ENCODE data around the gene APCDD1L.
"Not testable (repeated sequence)": the region's sequence is repeated elsewhere in the genome, so short reads cannot be mapped to it uniquely, and the experiment has no call there.

APCDD1L gene

GRCh38 chr20:58545565-58546415, 30.6 kb upstream of the APCDD1L start:
- DNase-seq (ENCODE audit: low spot score) = no peak
- TF ChIP-seq, protein P1, sequence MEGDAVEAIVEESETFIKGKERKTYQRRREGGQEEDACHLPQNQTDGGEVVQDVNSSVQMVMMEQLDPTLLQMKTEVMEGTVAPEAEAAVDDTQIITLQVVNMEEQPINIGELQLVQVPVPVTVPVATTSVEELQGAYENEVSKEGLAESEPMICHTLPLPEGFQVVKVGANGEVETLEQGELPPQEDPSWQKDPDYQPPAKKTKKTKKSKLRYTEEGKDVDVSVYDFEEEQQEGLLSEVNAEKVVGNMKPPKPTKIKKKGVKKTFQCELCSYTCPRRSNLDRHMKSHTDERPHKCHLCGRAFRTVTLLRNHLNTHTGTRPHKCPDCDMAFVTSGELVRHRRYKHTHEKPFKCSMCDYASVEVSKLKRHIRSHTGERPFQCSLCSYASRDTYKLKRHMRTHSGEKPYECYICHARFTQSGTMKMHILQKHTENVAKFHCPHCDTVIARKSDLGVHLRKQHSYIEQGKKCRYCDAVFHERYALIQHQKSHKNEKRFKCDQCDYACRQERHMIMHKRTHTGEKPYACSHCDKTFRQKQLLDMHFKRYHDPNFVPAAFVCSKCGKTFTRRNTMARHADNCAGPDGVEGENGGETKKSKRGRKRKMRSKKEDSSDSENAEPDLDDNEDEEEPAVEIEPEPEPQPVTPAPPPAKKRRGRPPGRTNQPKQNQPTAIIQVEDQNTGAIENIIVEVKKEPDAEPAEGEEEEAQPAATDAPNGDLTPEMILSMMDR (IDR thresholded peaks at IDR 0.05; ENCODE audit: extremely low read depth, insufficient read depth, missing control alignments) = no peak
- in situ Hi-C loops (cut with MboI; ENCODE audit: low pct_unique_long_range_greater_than_20kb, low sequenced_read_pairs, unreplicated experiment) = no loop called here

DNA sequence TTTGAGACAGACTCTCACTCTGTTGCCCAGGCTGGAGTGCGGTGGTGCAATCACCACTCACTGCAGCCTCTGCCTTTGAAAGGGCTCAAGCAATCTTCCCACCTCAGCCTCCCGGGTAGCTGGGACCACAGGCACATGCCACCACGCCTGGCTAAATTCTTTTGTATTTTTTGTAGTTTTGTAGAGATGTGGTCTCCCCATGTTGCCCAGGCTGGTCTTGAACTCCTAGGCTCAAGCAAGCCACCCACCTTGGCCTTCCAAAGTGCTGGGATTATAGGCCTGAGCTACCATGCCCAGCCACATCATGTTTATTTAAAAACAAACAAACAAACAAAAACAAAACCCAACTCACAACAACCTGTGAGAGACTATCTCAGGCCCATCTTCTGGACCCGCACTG, 29.7 kb upstream of the APCDD1L start:
- no peak for DNase-seq (ENCODE audit: low spot score)
- TF ChIP-seq, protein P1 (IDR thresholded peaks at IDR 0.05; ENCODE audit: extremely low read depth, insufficient read depth, missing control alignments) = no peak
- in situ Hi-C loops (cut with MboI; ENCODE audit: low pct_unique_long_range_greater_than_20kb, low sequenced_read_pairs, unreplicated experiment) = no loop called here

DNA sequence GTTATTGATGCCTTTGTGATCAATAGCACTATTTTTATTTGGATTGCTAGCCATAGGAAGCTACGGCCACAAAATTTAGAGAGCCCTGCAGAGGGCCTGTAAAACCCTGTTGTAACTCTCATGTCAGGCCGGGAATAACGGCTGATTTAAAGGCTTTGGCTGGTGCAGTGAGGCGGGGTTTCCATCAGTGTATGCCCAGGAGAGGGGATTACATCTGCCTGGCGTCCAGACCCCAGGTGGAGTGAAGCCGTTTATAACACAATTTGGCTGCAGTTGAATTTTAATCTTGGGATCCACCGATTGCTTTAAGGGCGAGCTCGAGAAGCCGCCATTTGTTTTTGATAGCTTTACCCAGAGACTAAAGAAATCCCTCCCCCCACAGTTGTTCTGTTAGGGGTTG, 29.1 kb upstream of the APCDD1L start:
- no peak for DNase-seq (ENCODE audit: low spot score)
- in situ Hi-C loops (cut with MboI; ENCODE audit: low pct_unique_long_range_greater_than_20kb, low sequenced_read_pairs, unreplicated experiment) = no loop called here
- TF ChIP-seq, protein P1 (IDR thresholded peaks at IDR 0.05; ENCODE audit: extremely low read depth, insufficient read depth, missing control alignments) = no peak

DNA sequence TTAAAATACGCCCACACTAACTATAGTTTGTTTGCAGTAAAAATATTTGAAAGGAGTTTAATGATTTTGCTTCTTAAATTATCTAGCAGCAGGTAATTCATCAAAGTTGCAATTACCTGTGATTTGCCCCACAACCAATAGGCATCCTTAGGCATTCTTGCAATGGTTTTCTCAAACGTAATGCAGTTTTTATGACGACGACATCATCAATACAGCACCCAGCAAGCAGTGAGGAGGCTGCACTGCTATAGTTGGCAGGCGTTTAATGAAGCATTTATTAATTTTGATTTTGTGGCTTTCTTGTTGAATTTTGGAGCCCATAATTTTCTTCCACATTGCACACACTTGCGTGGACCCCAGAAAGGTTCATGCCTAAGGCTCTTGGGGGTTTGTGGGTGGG, 28.1 kb upstream of the APCDD1L start:
- no peak for DNase-seq (ENCODE audit: low spot score)
- in situ Hi-C loops (cut with MboI; ENCODE audit: low pct_unique_long_range_greater_than_20kb, low sequenced_read_pairs, unreplicated experiment) = no loop called here
- TF ChIP-seq, protein P1 (IDR thresholded peaks at IDR 0.05; ENCODE audit: extremely low read depth, insufficient read depth, missing control alignments) = no peak

DNA sequence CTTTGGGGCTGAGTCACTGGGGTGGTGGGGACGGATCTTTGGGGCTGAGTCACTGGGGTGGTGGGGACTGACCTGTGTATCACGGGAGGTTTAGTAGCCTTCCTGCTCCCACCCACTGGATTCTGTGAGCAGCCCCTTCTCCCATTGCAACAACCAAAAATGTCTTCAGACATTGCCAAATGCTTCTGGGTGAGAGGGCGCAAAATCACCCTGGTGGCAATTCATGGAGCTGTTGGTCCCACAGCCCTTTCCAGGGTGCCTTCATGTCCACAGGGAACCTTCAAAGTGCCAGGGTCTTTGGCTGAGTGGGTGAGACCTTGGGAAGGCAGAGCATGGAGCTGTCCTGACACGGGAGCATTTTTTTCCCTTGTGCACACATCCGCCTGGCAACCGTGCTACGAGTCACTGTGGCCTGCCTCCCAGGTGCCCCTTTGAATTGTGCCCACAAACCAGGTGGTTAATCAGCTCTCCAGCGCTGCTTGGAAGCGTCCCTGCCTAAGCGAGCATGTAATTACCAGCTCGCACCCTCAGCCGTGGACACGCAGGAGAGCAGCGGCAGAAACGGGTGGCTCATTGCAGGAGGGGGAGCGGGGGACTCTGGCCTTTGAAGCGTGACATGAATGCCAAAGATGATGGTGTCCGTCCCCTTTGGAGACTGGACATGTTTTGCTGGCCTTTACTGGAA, 27.4 kb upstream of the APCDD1L start:
- TF ChIP-seq, protein P1 (IDR thresholded peaks at IDR 0.05; ENCODE audit: extremely low read depth, insufficient read depth, missing control alignments) = no peak
- in situ Hi-C loops (cut with MboI; ENCODE audit: low pct_unique_long_range_greater_than_20kb, low sequenced_read_pairs, unreplicated experiment) = no loop called here
- DNase-seq (ENCODE audit: low spot score) = no peak

DNA sequence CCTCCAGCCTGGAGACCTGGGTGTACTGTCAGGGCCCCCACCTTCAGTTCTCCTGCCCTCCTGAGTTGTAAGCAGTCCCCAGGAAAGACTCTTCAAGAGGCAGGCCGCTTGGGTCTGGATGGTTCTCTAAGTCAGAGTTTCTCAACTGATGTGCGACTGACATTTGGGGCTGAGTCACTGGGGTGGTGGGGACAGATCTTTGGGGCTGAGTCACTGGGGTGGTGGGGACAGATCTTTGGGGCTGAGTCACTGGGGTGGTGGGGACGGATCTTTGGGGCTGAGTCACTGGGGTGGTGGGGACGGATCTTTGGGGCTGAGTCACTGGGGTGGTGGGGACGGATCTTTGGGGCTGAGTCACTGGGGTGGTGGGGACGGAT, 26.8 kb upstream of the APCDD1L start:
- DNase-seq (ENCODE audit: low spot score) = not testable (repeated sequence)

DNA sequence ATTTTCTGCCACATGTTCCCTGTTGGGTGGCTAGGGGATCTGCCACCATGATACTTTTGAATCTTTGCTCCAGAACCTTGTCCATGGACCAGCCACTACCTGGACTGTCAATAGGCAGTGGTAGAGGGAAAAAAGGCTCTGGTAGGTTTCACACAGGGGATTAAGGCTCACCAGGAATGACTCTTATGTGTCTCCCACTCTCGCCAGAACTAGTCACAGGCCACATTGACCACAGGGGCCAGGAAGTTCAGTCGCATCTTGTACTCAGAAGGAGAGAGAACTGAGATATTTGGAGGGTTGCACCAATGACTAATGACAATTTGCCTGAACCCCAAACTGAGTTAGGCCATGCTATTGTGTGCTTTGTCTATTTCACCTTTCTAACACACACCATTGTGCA, 23.6 kb upstream of the APCDD1L start:
- TF ChIP-seq, protein P1 (IDR thresholded peaks at IDR 0.05; ENCODE audit: extremely low read depth, insufficient read depth, missing control alignments) = no peak
- no peak for DNase-seq (ENCODE audit: low spot score)
- in situ Hi-C loops (cut with MboI; ENCODE audit: low pct_unique_long_range_greater_than_20kb, low sequenced_read_pairs, unreplicated experiment) = no loop called here

More for the DNA sequence above, 26.8 kb upstream of the APCDD1L start:
- in situ Hi-C loops (cut with MboI; ENCODE audit: low pct_unique_long_range_greater_than_20kb, low sequenced_read_pairs, unreplicated experiment) = not testable (repeated sequence)

Data from GM13977 (cell line).